Ascending aorta (tissue), 2 donors: ENCODE data around the gene PHKG2. TPM values are rescaled to one million over a fixed set of nuclear protein-coding genes. Genes with fewer than 3 reads are reported as not detected.

Experiments
- DNase-seq, 2 donors: peaks; one replicate each; pipeline ENCODE4 v3.0.0-alpha.2; 2019; ENCODE audit warnings: low spot score in 2 of 2
- H3K27ac ChIP-seq, 2 donors: fragments of 200-600 bp; sonication (generic); one replicate each; pipeline ENCODE4 v1.5.1; 2016 to 2017; ENCODE audit warnings: mild to moderate bottlenecking in 1 of 2
- H3K27me3 ChIP-seq: fragments of 200-600 bp; sonication (generic); one replicate; pipeline ENCODE4 v1.5.1; 2017
- H3K36me3 ChIP-seq, 2 donors: fragments of 200-600 bp; sonication (generic); one replicate each; pipeline ENCODE4 v1.5.1; 2016
- H3K4me1 ChIP-seq, 2 donors: fragments of 200-600 bp; sonication (generic); one replicate each; pipeline ENCODE4 v1.5.1; 2016 to 2017; ENCODE audit warnings: mild to moderate bottlenecking in 1 of 2
- H3K4me3 ChIP-seq, 2 donors: fragments of 200-600 bp; sonication (generic); one replicate each; pipeline ENCODE4 v1.5.1; 2016 to 2017; ENCODE audit warnings: mild to moderate bottlenecking in 1 of 2
- H3K9me3 ChIP-seq, 2 donors: fragments of 200-600 bp; sonication (generic); one replicate each; pipeline ENCODE4 v1.5.1; 2016
- intact Hi-C: fragments of 100-400 bp; cut with DNase I; formaldehyde crosslinking; loops from one replicate; pipeline ENCODE4 v1.15.1; 2023
- total RNA-seq: library from RNA; depleted of rRNA; stranded (reverse); fragments of >200 nt; gene quantifications from one replicate; pipeline ENCODE4 v1.1.0, GENCODE V29; 2016
- TF ChIP-seq, protein P1 (sequence below), 3 experiments: fragments of 200-600 bp in 2 of 3; fragments of 450-650 bp in 1 of 3; sonication (generic) in 2 of 3; IDR thresholded peaks; one replicate each; pipeline ENCODE4 v1.5.1; 2016 to 2019; ENCODE audit warnings: antibody characterized with exemption in 3 of 3, mild to moderate bottlenecking in 1 of 3, moderate library complexity in 1 of 3

PHKG2 gene
- total RNA-seq, 1 donor from 2014 or later: 78.8 TPM

DNA sequence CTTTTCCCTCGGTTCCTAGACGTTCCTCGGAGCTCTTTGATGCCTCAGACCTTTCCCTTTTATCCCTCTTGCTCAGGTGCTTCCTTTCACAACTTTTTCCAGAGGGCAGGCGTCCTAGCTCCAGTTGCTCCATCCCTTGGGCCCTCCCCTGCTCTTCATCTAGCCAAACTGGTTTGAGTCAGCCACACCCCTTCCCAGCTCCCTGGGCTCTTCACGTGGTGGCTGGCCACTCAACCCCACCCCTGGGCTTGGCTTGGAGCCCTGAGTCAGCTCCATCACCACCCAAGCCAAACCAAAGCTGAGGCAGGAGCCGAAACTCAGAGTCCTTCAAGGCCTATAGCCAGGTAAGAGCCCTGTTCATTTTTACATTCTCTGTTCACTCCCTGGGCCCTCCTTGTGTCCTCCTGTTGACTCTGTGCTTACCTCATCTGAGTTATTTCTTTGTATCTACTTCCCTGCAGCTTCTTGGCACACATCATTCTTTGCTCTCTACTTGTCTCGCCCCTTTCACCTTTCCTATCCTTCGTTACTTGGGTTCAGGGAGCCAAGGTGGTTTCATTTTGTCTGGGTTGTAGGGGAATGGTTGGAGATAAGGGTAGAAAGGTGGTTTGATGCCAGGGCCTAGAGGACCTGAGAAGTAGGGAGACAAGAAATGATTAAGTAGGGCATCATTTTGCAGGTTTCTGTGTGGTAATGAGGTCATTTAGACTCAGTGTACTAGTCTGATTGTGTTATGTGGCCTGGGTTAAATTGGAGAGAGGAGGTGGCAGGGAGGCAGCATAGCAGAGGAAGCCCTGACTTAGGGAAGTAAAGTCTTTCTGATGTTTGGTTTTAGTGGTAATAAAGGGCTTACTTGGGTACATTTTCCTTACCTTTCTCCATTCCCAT lies 7.6 kb upstream of the PHKG2 start:
- TF ChIP-seq, protein P1, sequence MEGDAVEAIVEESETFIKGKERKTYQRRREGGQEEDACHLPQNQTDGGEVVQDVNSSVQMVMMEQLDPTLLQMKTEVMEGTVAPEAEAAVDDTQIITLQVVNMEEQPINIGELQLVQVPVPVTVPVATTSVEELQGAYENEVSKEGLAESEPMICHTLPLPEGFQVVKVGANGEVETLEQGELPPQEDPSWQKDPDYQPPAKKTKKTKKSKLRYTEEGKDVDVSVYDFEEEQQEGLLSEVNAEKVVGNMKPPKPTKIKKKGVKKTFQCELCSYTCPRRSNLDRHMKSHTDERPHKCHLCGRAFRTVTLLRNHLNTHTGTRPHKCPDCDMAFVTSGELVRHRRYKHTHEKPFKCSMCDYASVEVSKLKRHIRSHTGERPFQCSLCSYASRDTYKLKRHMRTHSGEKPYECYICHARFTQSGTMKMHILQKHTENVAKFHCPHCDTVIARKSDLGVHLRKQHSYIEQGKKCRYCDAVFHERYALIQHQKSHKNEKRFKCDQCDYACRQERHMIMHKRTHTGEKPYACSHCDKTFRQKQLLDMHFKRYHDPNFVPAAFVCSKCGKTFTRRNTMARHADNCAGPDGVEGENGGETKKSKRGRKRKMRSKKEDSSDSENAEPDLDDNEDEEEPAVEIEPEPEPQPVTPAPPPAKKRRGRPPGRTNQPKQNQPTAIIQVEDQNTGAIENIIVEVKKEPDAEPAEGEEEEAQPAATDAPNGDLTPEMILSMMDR (IDR thresholded peaks at IDR 0.05): no peak
- no peaks in the 10 kb centered on the region for H3K9me3 ChIP-seq
- peaks cover 8 to 22% of the 10 kb centered on the region in 2 donors for H3K4me1 ChIP-seq
- intact Hi-C loops: no loop called here
- H3K36me3 ChIP-seq: peaks cover 48 to 49% of the 10 kb centered on the region in 2 donors
- H3K4me3 ChIP-seq: no peak overlapping the region
- peak overlapping the region; percentile 67 to 69 for H3K27ac ChIP-seq
- DNase-seq: peak; percentile 44 to 88
- H3K27me3 ChIP-seq: no peaks in the 10 kb centered on the region

GRCh38 chr16:30741461-30741914 lies 6.7 kb upstream of the PHKG2 start:
- H3K4me3 ChIP-seq: no peak overlapping the region
- no peaks in the 10 kb centered on the region for H3K27me3 ChIP-seq
- intact Hi-C loops: no loop called here
- no peak for DNase-seq
- H3K4me1 ChIP-seq: peaks cover 8 to 22% of the 10 kb centered on the region in 2 donors
- H3K27ac ChIP-seq: peak overlapping the region; percentile 67 to 69
- H3K36me3 ChIP-seq: peaks cover 39 to 41% of the 10 kb centered on the region in 2 donors
- TF ChIP-seq, protein P1 (IDR thresholded peaks at IDR 0.05): no peak
- H3K9me3 ChIP-seq: no peaks in the 10 kb centered on the region

- H3K27ac ChIP-seq: no peak overlapping the region
- no peak for DNase-seq
- H3K4me1 ChIP-seq: peaks cover 17 to 29% of the 10 kb centered on the region in 2 donors
- H3K9me3 ChIP-seq: no peaks in the 10 kb centered on the region
- TF ChIP-seq, protein P1 (IDR thresholded peaks at IDR 0.05): no peak
- peaks cover 17 to 18% of the 10 kb centered on the region in 2 donors for H3K36me3 ChIP-seq
- intact Hi-C loops: no loop called here
- no peak overlapping the region for H3K4me3 ChIP-seq
- H3K27me3 ChIP-seq: no peaks in the 10 kb centered on the region
Observed at GRCh38 chr16:30743716-30744115, 4.5 kb upstream of the PHKG2 start.

GRCh38 chr16:30744183-30744582 lies 4.0 kb upstream of the PHKG2 start:
- Histone ChIP-seq H3K9me3 (no peaks in the 10 kb centered on the region), H3K27me3 (no peaks in the 10 kb centered on the region), H3K4me1 (peaks cover 17 to 29% of the 10 kb centered on the region in 2 donors), H3K36me3 (peaks cover 12 to 14% of the 10 kb centered on the region in 2 donors), H3K4me3 (no peak overlapping the region), H3K27ac (no peak overlapping the region)
- intact Hi-C loops: no loop called here
- no peak for DNase-seq
- TF ChIP-seq, protein P1 (IDR thresholded peaks at IDR 0.05): no peak

DNA sequence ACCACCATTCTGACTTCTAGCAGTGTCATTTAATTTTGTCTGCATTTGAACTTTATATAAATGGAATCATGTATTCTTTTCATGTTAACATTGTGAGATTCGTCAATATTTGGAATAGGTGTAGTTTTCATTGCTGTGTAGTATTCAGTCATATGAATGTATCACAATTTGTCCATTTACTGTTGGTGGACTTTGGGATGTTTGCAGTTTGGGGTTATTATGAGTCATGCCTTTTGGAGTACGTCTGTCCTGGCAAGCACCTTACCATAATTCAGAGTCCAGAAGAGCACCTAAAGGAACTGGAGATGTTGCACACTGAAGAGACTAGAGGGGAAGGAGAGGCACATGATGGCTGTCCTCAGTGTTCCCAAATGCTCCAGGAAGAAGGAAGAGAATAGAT lies 3.1 kb upstream of the PHKG2 start:
- no peaks in the 10 kb centered on the region for H3K9me3 ChIP-seq
- no peak for DNase-seq
- no peak overlapping the region for H3K27ac ChIP-seq
- intact Hi-C loops: loop anchor here (5.0 kb wide), 1 partner anchor 88 kb away; the partner anchor contains the start of gene FBRS
- H3K4me3 ChIP-seq: no peak overlapping the region
- peaks cover 9% of the 10 kb centered on the region in 2 donors for H3K36me3 ChIP-seq
- peaks cover 17 to 26% of the 10 kb centered on the region in 2 donors for H3K4me1 ChIP-seq
- TF ChIP-seq, protein P1 (IDR thresholded peaks at IDR 0.05): no peak
- H3K27me3 ChIP-seq: no peaks in the 10 kb centered on the region
